Common myeloid progenitor, CD34-positive (primary cell): ENCODE measurements around the gene RALB.
A peak's percentile ranks its signal among the peaks of the same experiment; 100 is the strongest.
"Not testable (repeated sequence)": the region's sequence is repeated elsewhere in the genome, so short reads cannot be mapped to it uniquely, and the experiment has no call there.

Source experiments
- CTCF ChIA-PET: fragments of 350-600 bp; sonication (Branson Sonifier 250); formaldehyde crosslinking; loops from one replicate; lab custom pipeline; 2021; ENCODE audit warnings: antibody characterized with exemption; lab: Charles Lee
- POLR2A ChIA-PET: fragments of 350-600 bp; sonication (Branson Sonifier 250); formaldehyde crosslinking; loops from one replicate; lab custom pipeline; 2021; ENCODE audit warnings: antibody characterized with exemption; lab: Charles Lee
- DNase-seq, 3 donors: peaks; one replicate each; pipeline versions ENCODE4 v3.0.0 to v3.0.0-alpha.2; 2013
- H3K27ac ChIP-seq, 2 experiments: 1 replicate in 1 of 2; 2 replicates in 1 of 2; pipeline ENCODE4 v1.7.0; 2013; ENCODE audit warnings: inconsistent platforms in 2 of 2, low read length in 2 of 2, mild to moderate bottlenecking in 2 of 2, low read depth in 1 of 2, moderate library complexity in 1 of 2; ENCODE audit not compliant: severe bottlenecking in 2 of 2, insufficient read depth in 1 of 2, poor library complexity in 1 of 2
- H3K27me3 ChIP-seq, 5 experiments: replicated peaks in 2 of 5; 1 replicate in 3 of 5; 2 replicates in 2 of 5; pipeline versions ENCODE4 v1.6.1 to v1.7.0; 2013; ENCODE audit warnings: low read length in 4 of 5, mild to moderate bottlenecking in 2 of 5, moderate library complexity in 2 of 5, inconsistent platforms in 1 of 5; ENCODE audit not compliant: insufficient read depth in 5 of 5, control insufficient read depth in 4 of 5
- H3K36me3 ChIP-seq, 4 experiments: 1 replicate in 2 of 4; 2 replicates in 2 of 4; pipeline versions ENCODE4 v1.6.1 to v1.7.0; 2013; ENCODE audit warnings: low read length in 3 of 4, control low read depth in 1 of 4, mild to moderate bottlenecking in 1 of 4; ENCODE audit not compliant: control insufficient read depth in 4 of 4, insufficient read depth in 4 of 4
- H3K4me1 ChIP-seq, 4 experiments: 1 replicate in 3 of 4; 2 replicates in 1 of 4; pipeline versions ENCODE4 v1.6.1 to v1.7.1; 2013; ENCODE audit warnings: low read length in 3 of 4, mild to moderate bottlenecking in 3 of 4, control low read depth in 1 of 4, inconsistent platforms in 1 of 4, moderate library complexity in 1 of 4; ENCODE audit not compliant: control insufficient read depth in 4 of 4, insufficient read depth in 4 of 4; ENCODE audit errors: control extremely low read depth in 1 of 4
- H3K4me3 ChIP-seq, 7 experiments: 1 replicate in 4 of 7; 2 replicates in 3 of 7; pipeline versions ENCODE4 v1.5.1 to v1.7.0; 2013; ENCODE audit warnings: mild to moderate bottlenecking in 7 of 7, low read length in 6 of 7, moderate library complexity in 6 of 7, inconsistent platforms in 2 of 7, low read depth in 2 of 7, control low read depth in 1 of 7; ENCODE audit not compliant: insufficient read depth in 4 of 7, control insufficient read depth in 1 of 7; ENCODE audit errors: extremely low read depth in 1 of 7
- H3K9me3 ChIP-seq, 5 experiments: 1 replicate in 4 of 5; 2 replicates in 1 of 5; pipeline versions ENCODE4 v1.6.1 to v1.7.1; 2013; ENCODE audit warnings: low read length in 4 of 5, mild to moderate bottlenecking in 2 of 5, inconsistent platforms in 1 of 5, low read depth in 1 of 5, moderate library complexity in 1 of 5; ENCODE audit not compliant: control insufficient read depth in 4 of 5, insufficient read depth in 2 of 5; ENCODE audit errors: control extremely low read depth in 1 of 5
- WGBS: methylation state at CpG from one replicate; pipeline ENCODE4 v1.1.5; 2013; ENCODE audit not compliant: insufficient coverage; 5-methylcytosine and 5-hydroxymethylcytosine counted together

The RALB gene

DNA sequence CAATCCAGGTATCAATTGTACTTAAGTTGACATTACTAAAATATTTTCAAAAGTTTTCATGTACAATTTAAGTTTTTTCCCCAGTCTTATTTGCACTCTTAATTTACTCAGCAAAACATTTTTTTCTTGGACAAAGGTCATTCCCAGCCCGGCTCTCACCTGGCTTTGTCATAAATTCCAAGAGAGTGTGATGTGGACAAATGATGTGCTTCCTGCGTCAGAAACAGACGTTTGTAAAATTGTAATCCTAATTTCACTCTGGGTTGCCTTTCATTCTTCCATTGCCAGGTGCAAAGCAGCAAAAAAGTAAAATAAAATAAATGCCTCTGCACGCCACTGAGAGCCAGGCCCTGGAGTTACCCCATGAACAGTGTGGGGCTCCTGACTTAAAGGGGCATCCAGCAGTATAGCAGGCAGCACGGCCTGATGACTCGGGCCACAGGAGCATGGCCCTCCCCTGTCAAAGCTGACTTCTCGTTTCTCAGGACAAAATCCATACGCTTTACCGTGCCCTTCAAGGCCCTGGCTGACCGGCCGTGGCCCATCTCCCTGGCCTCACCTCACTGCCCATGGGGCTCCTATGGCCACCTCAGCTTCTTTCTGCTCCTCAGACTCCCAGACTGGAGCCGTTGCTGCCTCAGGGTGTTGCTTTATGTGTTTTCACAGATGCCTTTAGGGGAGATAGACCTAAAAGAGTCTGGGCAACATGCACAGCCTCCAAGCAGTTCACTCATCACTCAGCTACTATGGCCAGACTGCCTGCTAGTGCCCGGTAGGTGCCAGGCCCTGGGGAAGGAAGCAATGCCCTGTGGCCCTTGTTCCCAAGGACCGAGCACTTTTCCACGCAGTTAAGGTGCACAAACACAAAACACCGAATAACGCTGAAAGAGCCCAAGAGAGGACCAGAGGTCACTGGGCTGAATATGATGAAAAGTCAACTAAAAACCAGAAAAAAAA lies 21.9 kb upstream of the RALB start:
- Histone ChIP-seq H3K9me3 (no peaks in the 10 kb centered on the region), H3K27ac (no peak overlapping the region), H3K4me1 (peaks cover 8 to 67% (median 43%) of the 10 kb centered on the region in 4 experiments), H3K4me3 (no peak overlapping the region), H3K27me3 (no peaks in the 10 kb centered on the region), H3K36me3 (no peaks in the 10 kb centered on the region)
- ChIA-PET CTCF (interaction anchor here (0.6 to 2.6 kb wide), 9 partner anchors 14 to 83 kb away, joined by 3 to 11 read pairs (median 4); no protein-coding TSS in a partner anchor), POLR2A (interaction anchor here (0.7 to 1.0 kb wide), 2 partner anchors 22 to 52 kb away, joined by 3 to 5 read pairs; partner anchors contain the start of gene RALB)
- no peak for DNase-seq
- 91% methylated on average over 16 of the region's 17 CpGs for WGBS

DNA sequence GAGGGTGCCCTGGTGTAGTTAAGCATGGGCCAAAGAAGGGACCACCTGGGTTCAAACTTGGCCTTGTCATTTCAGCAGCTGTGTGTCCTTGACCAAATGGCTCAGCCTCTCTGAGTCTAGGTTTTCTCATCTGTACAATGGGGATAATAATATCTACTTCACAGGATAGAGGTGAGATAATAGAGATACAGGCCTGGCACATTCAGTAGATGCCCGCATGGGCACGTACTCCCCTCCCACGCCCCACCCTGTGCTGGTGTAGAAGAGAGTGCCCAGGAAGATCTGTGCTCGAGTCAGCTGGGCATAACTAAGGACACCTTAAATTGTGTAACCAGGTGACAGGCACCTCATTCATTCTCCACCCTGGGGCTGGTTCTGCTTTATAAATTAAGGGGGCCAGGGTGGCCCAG lies 21.1 kb upstream of the RALB start:
- Histone ChIP-seq H3K27ac (no peak overlapping the region), H3K9me3 (no peaks in the 10 kb centered on the region), H3K4me3 (peak overlapping the region in 5 of 7 experiments; percentile 62 to 80 (median 73)), H3K27me3 (no peaks in the 10 kb centered on the region), H3K36me3 (no peaks in the 10 kb centered on the region), H3K4me1 (peaks cover 8 to 61% (median 38%) of the 10 kb centered on the region in 4 experiments)
- whole genome bisulfite sequencing: 91% methylated on average over 4 of the region's 4 CpGs
- ChIA-PET POLR2A (interaction anchor here (1.3 kb wide), 2 partner anchors 19 to 36 kb away, joined by 3 read pairs; no protein-coding TSS in a partner anchor), CTCF (interaction anchor here (1.0 to 2.6 kb wide), 9 partner anchors 13 to 82 kb away, joined by 3 to 11 read pairs (median 4); partner anchors contain the start of gene RALB)
- DNase-seq: no peak

DNA sequence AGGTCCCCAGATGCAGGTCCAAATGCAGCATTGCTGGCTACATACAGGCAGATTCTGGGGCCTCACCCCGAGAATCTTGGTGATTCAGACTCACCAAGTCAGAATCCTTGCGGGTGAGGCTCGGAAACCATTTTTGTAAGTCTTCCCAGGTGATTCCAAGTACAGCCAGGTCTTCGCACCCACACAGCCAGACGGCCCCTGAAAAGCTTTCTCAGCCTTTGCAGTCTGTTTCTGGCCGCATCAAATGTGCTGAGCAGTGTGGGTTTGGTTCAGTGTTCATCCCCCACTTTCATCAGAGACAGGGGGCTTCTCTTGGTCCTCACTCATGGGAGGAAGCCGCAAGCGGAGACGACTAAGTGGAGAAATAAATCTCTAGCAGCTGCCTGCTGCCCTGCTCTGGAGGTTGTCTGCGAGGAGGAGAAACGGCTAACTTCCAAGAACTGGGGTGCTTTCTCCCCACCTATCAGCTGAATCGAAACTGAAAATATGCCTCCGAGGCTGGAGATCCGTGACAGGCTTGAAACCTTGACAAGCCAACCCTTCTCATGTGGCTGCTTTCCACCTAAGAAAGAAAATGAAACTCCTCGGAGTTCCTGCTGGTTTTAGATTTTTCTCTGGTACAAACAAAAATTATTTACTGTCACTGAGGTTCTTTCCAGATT lies 20.5 kb upstream of the RALB start:
- Histone ChIP-seq H3K27ac (peak overlapping the region; percentile 38 to 68), H3K36me3 (no peaks in the 10 kb centered on the region), H3K9me3 (no peaks in the 10 kb centered on the region), H3K27me3 (no peaks in the 10 kb centered on the region), H3K4me1 (peaks cover 8 to 56% (median 33%) of the 10 kb centered on the region in 4 experiments), H3K4me3 (peak overlapping the region; percentile 34 to 84 (median 73))
- WGBS: 8% methylated on average over 14 of the region's 15 CpGs
- peak; percentile 75 to 92 (median 90) for DNase-seq
- CTCF ChIA-PET: interaction anchor here (0.9 to 2.6 kb wide), 11 partner anchors 9 to 81 kb away, joined by 3 to 11 read pairs (median 5); partner anchors contain the start of gene RALB
- POLR2A ChIA-PET: interaction anchor here (0.8 to 1.3 kb wide), 3 partner anchors 18 to 35 kb away, joined by 3 read pairs; partner anchors contain the start of gene RALB

DNA sequence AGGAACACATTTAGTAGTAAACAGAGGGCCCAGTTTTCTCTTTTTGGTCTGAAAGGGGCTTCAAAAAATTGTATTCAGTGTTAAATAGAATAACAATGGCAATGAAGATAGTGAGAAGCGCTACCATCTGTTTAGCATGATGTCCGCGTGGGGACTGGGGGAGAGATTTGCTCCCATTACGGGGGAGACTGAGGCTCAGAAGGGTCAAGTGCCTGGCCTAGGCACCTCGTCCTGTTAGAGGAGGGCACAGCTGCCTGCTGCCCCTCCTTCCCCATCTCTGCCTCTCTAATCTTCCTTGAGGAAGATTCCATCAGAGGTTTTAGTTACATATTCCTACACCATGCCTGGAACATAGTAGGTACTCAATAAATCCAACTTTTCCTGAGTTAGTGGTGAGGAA lies 19.4 kb upstream of the RALB start:
- 96% methylated on average over 5 of the region's 5 CpGs for WGBS
- peaks cover 8 to 44% (median 25%) of the 10 kb centered on the region in 4 experiments for H3K4me1 ChIP-seq
- DNase-seq: no peak
- H3K27me3 ChIP-seq: no peaks in the 10 kb centered on the region
- no peaks in the 10 kb centered on the region for H3K36me3 ChIP-seq
- H3K27ac ChIP-seq: peak overlapping the region in 1 of 2 experiments; percentile 68
- no peak overlapping the region for H3K4me3 ChIP-seq
- H3K9me3 ChIP-seq: no peaks in the 10 kb centered on the region
- ChIA-PET POLR2A (interaction anchor here (0.5 to 0.7 kb wide), 2 partner anchors 84 to 506 kb away, joined by 4 to 5 read pairs; no protein-coding TSS in a partner anchor), CTCF (interaction anchor here (1.1 to 2.1 kb wide), 3 partner anchors 9 to 80 kb away, joined by 3 to 7 read pairs (median 3); no protein-coding TSS in a partner anchor)

DNA sequence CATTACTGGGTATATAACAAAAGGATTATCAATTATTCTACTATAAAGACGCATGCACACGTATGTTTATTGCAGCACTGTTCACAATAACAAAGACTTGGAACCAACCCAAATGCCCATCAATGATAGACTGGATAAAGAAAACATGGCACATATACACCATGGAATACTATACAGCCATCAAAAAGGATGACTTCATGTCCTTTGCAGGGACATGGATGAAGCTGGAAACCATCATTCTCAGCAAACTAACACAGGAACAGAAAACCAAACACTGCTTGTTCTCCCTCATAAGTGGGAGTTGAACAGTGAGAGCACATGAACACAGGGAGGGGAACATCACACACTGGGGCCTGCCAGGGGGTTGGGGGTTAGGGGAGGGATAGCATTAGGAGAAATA lies 17.5 kb upstream of the RALB start:
- DNase-seq, H3K27ac ChIP-seq, H3K4me3 ChIP-seq, H3K9me3 ChIP-seq, POLR2A ChIA-PET, H3K36me3 ChIP-seq, H3K27me3 ChIP-seq: not testable (repeated sequence)
- WGBS: 80% methylated on average over 1 of the region's 2 CpGs
- peaks cover 8 to 33% (median 21%) of the 10 kb centered on the region in 4 experiments for H3K4me1 ChIP-seq
- CTCF ChIA-PET: interaction anchor here (1.1 kb wide), 1 partner anchor 16 kb away, joined by 3 read pairs; no protein-coding TSS in a partner anchor

DNA sequence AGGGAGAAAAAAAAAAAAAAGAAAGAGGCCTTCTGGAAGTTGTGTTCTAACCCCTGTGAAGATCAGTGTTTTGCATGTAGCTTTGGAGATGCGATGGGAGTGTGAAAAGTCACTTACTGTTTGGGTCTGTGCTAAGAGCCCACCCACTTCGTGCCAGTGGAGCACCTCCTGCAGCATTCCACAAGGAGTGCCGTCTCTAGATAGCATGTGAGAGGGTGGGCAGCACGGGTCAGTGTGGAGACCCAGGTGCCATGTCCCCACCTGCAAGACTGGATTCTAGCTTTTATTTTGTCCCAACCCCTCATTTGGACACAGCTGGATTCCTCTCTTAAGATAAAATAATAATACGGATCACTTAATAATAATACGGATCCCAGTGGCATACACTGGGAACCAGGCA lies 17.0 kb upstream of the RALB start:
- no peaks in the 10 kb centered on the region for H3K36me3 ChIP-seq
- no peaks in the 10 kb centered on the region for H3K9me3 ChIP-seq
- no peak overlapping the region for H3K27ac ChIP-seq
- no peak overlapping the region for H3K4me3 ChIP-seq
- no peak for DNase-seq
- 98% methylated on average over 6 of the region's 6 CpGs for WGBS
- peaks cover 8 to 28% (median 17%) of the 10 kb centered on the region in 4 experiments for H3K4me1 ChIP-seq
- CTCF ChIA-PET: interaction anchor here (1.1 to 1.3 kb wide), 5 partner anchors 9 to 93 kb away, joined by 3 to 6 read pairs (median 3); no protein-coding TSS in a partner anchor
- H3K27me3 ChIP-seq: no peaks in the 10 kb centered on the region
- POLR2A ChIA-PET: no interaction called here
